Keratinocyte (primary cell): Measurements from ENCODE around the gene SLC39A11.

Experiments used
- EZH2 ChIP-seq: IDR thresholded peaks from one replicate; pipeline ENCODE4 v1.6.1; 2012; ENCODE audit warnings: inconsistent platforms, mild to moderate bottlenecking, low read length, moderate library complexity
- TF ChIP-seq, protein P1 (sequence below), 3 experiments: IDR thresholded peaks in 1 of 3; conservative IDR thresholded peaks in 1 of 3; optimal IDR thresholded peaks in 1 of 3; 2 replicates in 2 of 3; 3 replicates in 1 of 3; pipeline versions ENCODE3 to v1.5.1; 2011; ENCODE audit warnings: low read length in 3 of 3, mild to moderate bottlenecking in 3 of 3, moderate library complexity in 2 of 3, control low read depth in 1 of 3, inconsistent platforms in 1 of 3; ENCODE audit not compliant: insufficient read depth in 2 of 3; ENCODE audit errors: extremely low read depth in 1 of 3

- TF ChIP-seq, protein P1, sequence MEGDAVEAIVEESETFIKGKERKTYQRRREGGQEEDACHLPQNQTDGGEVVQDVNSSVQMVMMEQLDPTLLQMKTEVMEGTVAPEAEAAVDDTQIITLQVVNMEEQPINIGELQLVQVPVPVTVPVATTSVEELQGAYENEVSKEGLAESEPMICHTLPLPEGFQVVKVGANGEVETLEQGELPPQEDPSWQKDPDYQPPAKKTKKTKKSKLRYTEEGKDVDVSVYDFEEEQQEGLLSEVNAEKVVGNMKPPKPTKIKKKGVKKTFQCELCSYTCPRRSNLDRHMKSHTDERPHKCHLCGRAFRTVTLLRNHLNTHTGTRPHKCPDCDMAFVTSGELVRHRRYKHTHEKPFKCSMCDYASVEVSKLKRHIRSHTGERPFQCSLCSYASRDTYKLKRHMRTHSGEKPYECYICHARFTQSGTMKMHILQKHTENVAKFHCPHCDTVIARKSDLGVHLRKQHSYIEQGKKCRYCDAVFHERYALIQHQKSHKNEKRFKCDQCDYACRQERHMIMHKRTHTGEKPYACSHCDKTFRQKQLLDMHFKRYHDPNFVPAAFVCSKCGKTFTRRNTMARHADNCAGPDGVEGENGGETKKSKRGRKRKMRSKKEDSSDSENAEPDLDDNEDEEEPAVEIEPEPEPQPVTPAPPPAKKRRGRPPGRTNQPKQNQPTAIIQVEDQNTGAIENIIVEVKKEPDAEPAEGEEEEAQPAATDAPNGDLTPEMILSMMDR (optimal IDR thresholded peaks at IDR 0.05 in 1 of 3, IDR thresholded peaks at IDR 0.05 in 1 of 3, conservative IDR thresholded peaks at IDR 0.05 in 1 of 3; ENCODE audit: extremely low read depth in 1 of 3, insufficient read depth in 2 of 3, low read length in 3 of 3) = no peak
- TF ChIP-seq EZH2 = no peak
These were observed 8.5 kb upstream of the SLC39A11 start for GRCh38 chr17:73101031-73101430.
